Gastroesophageal sphincter (tissue), 4 donors: Measurements from ENCODE around the gene ZNF346. TPM values are rescaled to one million over a fixed set of nuclear protein-coding genes. Genes with fewer than 3 reads are reported as not detected.

Experiments used
- ATAC-seq: fragments of 150-250 bp; one replicate; pipeline ENCODE4 v1.9.1; 2016; ENCODE audit warnings: mild to moderate bottlenecking, moderate library complexity
- H3K27ac ChIP-seq, 4 donors: fragments of 200-600 bp; sonication (generic) in 3 of 4; 1 replicate in 3 of 4; 2 replicates in 1 of 4; pipeline ENCODE4 v1.5.1; 2016 to 2019
- H3K27me3 ChIP-seq: fragments of 200-600 bp; sonication (generic); one replicate; pipeline ENCODE4 v1.5.1; 2019
- H3K36me3 ChIP-seq, 2 donors: fragments of 200-600 bp; sonication (generic); one replicate each; pipeline ENCODE4 v1.5.1; 2019; ENCODE audit warnings: control low read depth in 1 of 2
- H3K4me1 ChIP-seq, 3 donors: fragments of 200-600 bp; sonication (generic); 1 replicate in 2 of 3; 2 replicates in 1 of 3; pipeline ENCODE4 v1.5.1; 2016 to 2019; ENCODE audit warnings: control low read depth in 2 of 3
- H3K4me3 ChIP-seq, 2 donors: fragments of 200-600 bp; sonication (generic); one replicate each; pipeline ENCODE4 v1.5.1; 2019; ENCODE audit warnings: mild to moderate bottlenecking in 1 of 2, moderate library complexity in 1 of 2
- H3K9me3 ChIP-seq, 3 donors: fragments of 200-600 bp; sonication (generic); one replicate each; pipeline ENCODE4 v1.5.1; 2017 to 2019; ENCODE audit warnings: control low read depth in 2 of 3
- CTCF ChIP-seq, 4 experiments: fragments of 200-600 bp in 2 of 4; fragments of 450-650 bp in 2 of 4; sonication (generic) in 1 of 4; IDR thresholded peaks; one replicate each; pipeline ENCODE4 v1.5.1; 2017 to 2019; ENCODE audit warnings: antibody characterized with exemption in 4 of 4, mild to moderate bottlenecking in 2 of 4, moderate library complexity in 2 of 4
- EP300 ChIP-seq: sonication (generic); formaldehyde crosslinking; IDR thresholded peaks from one replicate; pipeline ENCODE4 v1.6.1; 2017; ENCODE audit warnings: antibody characterized with exemption, mild to moderate bottlenecking
- POLR2A ChIP-seq, 2 donors: fragments of 450-650 bp; IDR thresholded peaks; one replicate each; pipeline ENCODE4 v1.6.1; 2017; ENCODE audit warnings: antibody characterized with exemption in 2 of 2, mild to moderate bottlenecking in 2 of 2, moderate library complexity in 1 of 2
- POLR2AphosphoS5 ChIP-seq: sonication (generic); formaldehyde crosslinking; IDR thresholded peaks from one replicate; pipeline ENCODE4 v1.6.1; 2017; ENCODE audit warnings: antibody characterized with exemption
- WGBS, 2 donors: methylation state at CpG; one replicate each; pipeline ENCODE4 v1.1.5; 2018; ENCODE audit warnings: low coverage in 1 of 2; 5-methylcytosine and 5-hydroxymethylcytosine counted together
- total RNA-seq, 4 donors: library from RNA; depleted of rRNA; stranded (reverse); fragments of >200 nt; gene quantifications; one replicate each; pipeline ENCODE4 v1.1.0, GENCODE V29; 2016

The ZNF346 gene
- total RNA-seq, 4 donors from 2014 or later, result 12.9 to 16.9 (median 14.2) TPM

GRCh38 chr5:177116631-177117373 is 94.3 kb downstream of the ZNF346 start:
- 31 to 42% methylated on average over 7 to 13 of the region's 49 CpGs for WGBS, 2 donors
- Histone ChIP-seq H3K9me3 (no peaks in the 10 kb centered on the region), H3K27me3 (no peaks in the 10 kb centered on the region), H3K4me1 (peaks cover 0 to 25% (median 3%) of the 10 kb centered on the region in 3 donors), H3K27ac (peak overlapping the region in 3 of 4 donors; percentile 73 to 78 (median 77)), H3K36me3 (no peaks in the 10 kb centered on the region), H3K4me3 (peak overlapping the region in 1 of 2 donors; percentile 44)
- peak; percentile 99 for ATAC-seq
- TF ChIP-seq CTCF (IDR thresholded peaks at IDR 0.05) (peak in 1 of 4 experiments; percentile 23), EP300 (no peak), POLR2A (IDR thresholded peaks at IDR 0.05) (no peak), POLR2AphosphoS5 (peak; percentile 30)

GRCh38 chr5:177117441-177118045 is 95.0 kb downstream of the ZNF346 start:
- Histone ChIP-seq H3K27me3 (no peaks in the 10 kb centered on the region), H3K27ac (peak overlapping the region in 3 of 4 donors; percentile 73 to 78 (median 77)), H3K36me3 (no peaks in the 10 kb centered on the region), H3K4me1 (peaks cover 0 to 25% (median 3%) of the 10 kb centered on the region in 3 donors), H3K4me3 (no peak overlapping the region), H3K9me3 (no peaks in the 10 kb centered on the region)
- WGBS, 2 donors, result 93 to 100% methylated on average over 3 to 9 of the region's 30 CpGs
- no peak for ATAC-seq
- TF ChIP-seq POLR2AphosphoS5, result no peak
- no peak for TF ChIP-seq POLR2A (IDR thresholded peaks at IDR 0.05)

GRCh38 chr5:177122566-177122965 is 100.1 kb downstream of the ZNF346 start:
- H3K27me3 ChIP-seq, result no peaks in the 10 kb centered on the region
- no peaks in the 10 kb centered on the region for H3K36me3 ChIP-seq
- no peaks in the 10 kb centered on the region for H3K9me3 ChIP-seq
- 92 to 98% methylated on average over 5 of the region's 5 CpGs for WGBS, 2 donors
- H3K4me3 ChIP-seq, result no peak overlapping the region
- H3K4me1 ChIP-seq, result no peaks in the 10 kb centered on the region
- TF ChIP-seq POLR2A (IDR thresholded peaks at IDR 0.05) (no peak), CTCF (IDR thresholded peaks at IDR 0.05) (no peak), POLR2AphosphoS5 (no peak), EP300 (no peak)
- no peak overlapping the region for H3K27ac ChIP-seq
- no peak for ATAC-seq

- H3K9me3 ChIP-seq, result no peaks in the 10 kb centered on the region
- no peaks in the 10 kb centered on the region for H3K36me3 ChIP-seq
- no peaks in the 10 kb centered on the region for H3K27me3 ChIP-seq
- no peak overlapping the region for H3K27ac ChIP-seq
- no peak overlapping the region for H3K4me3 ChIP-seq
- no peaks in the 10 kb centered on the region for H3K4me1 ChIP-seq
- 79 to 87% methylated on average over 13 to 15 of the region's 15 CpGs for whole genome bisulfite sequencing, 2 donors
- TF ChIP-seq CTCF (IDR thresholded peaks at IDR 0.05) (no peak), POLR2AphosphoS5 (no peak), EP300 (no peak), POLR2A (IDR thresholded peaks at IDR 0.05) (no peak)
- ATAC-seq, result no peak
These were observed 101.4 kb downstream of the ZNF346 start for GRCh38 chr5:177123789-177124485.

- no peak for TF ChIP-seq POLR2AphosphoS5
- TF ChIP-seq POLR2A (IDR thresholded peaks at IDR 0.05), result no peak
- no peak for TF ChIP-seq EP300
- no peak for TF ChIP-seq CTCF (IDR thresholded peaks at IDR 0.05)
- WGBS, 2 donors, result 80 to 83% methylated on average over 2 to 4 of the region's 4 CpGs
- Histone ChIP-seq H3K27me3 (no peaks in the 10 kb centered on the region), H3K36me3 (no peaks in the 10 kb centered on the region), H3K9me3 (no peaks in the 10 kb centered on the region), H3K4me1 (no peaks in the 10 kb centered on the region), H3K4me3 (no peak overlapping the region), H3K27ac (no peak overlapping the region)
- no peak for ATAC-seq
These were observed 102.0 kb downstream of the ZNF346 start for GRCh38 chr5:177124486-177124991.
